ENCODE results near the gene THAP4. TPM values are rescaled to one million over a fixed set of nuclear protein-coding genes. Genes with fewer than 3 reads are reported as not detected.

THAP4 gene
- total RNA-seq, 1 donor from 2014 or later = 46.0 TPM

GRCh38 chr2:241570961-241571581, 65.9 kb downstream of the THAP4 start:
- H3K4me1 ChIP-seq (ENCODE audit: insufficient read depth, low read length) = no peaks in the 10 kb centered on the region
- no peaks in the 10 kb centered on the region for H3K27me3 ChIP-seq (ENCODE audit: insufficient read depth, low read length)
- no peak overlapping the region for H3K9ac ChIP-seq (ENCODE audit: low read length)
- H3K36me3 Mint-ChIP-seq (ENCODE audit: low read depth, unreplicated experiment) = peaks cover 20% of the 10 kb centered on the region
- H3K79me2 ChIP-seq (ENCODE audit: insufficient read depth, low read length) = peaks cover 11% of the 10 kb centered on the region
- H3K27ac ChIP-seq (ENCODE audit: low read depth, low read length) = no peak overlapping the region
- no peak overlapping the region for H3K4me3 ChIP-seq (ENCODE audit: insufficient read depth, low read depth, low read length)
- H3K4me3 Mint-ChIP-seq (ENCODE audit: unreplicated experiment) = no peak overlapping the region
- H3K36me3 ChIP-seq (ENCODE audit: insufficient read depth, low read length) = peaks cover 5% of the 10 kb centered on the region
- H3K4me2 ChIP-seq (ENCODE audit: low read length) = no peak overlapping the region
- peak overlapping the region; percentile 47 for H3K27ac Mint-ChIP-seq (ENCODE audit: unreplicated experiment)
- H2AFZ ChIP-seq (ENCODE audit: low read depth, low read length) = no peak overlapping the region
- H3K27me3 Mint-ChIP-seq (ENCODE audit: low read depth, unreplicated experiment) = no peaks in the 10 kb centered on the region
- peaks cover 67% of the 10 kb centered on the region for H4K20me1 ChIP-seq (ENCODE audit: insufficient read depth, low read length)
- no peak for TF ChIP-seq EZH2 (IDR thresholded peaks at IDR 0.05; ENCODE audit: insufficient read depth, low read length)
- H3K9me3 Mint-ChIP-seq (ENCODE audit: unreplicated experiment) = no peaks in the 10 kb centered on the region
- H3K9me3 ChIP-seq (ENCODE audit: insufficient read depth, low read depth, low read length) = no peaks in the 10 kb centered on the region
- DNase-seq (ENCODE audit: low read depth) = no peak
- no peak for FAIRE-seq
- H3K4me1 Mint-ChIP-seq (ENCODE audit: low read depth, unreplicated experiment) = peaks cover 8% of the 10 kb centered on the region

- no peaks in the 10 kb centered on the region for H3K9me3 ChIP-seq (ENCODE audit: insufficient read depth, low read depth, low read length)
- no peaks in the 10 kb centered on the region for H3K4me1 ChIP-seq (ENCODE audit: insufficient read depth, low read length)
- FAIRE-seq (no peak), DNase-seq (ENCODE audit: low read depth) (no peak)
- Mint-ChIP-seq H3K4me1 (ENCODE audit: low read depth, unreplicated experiment) (peaks cover 4% of the 10 kb centered on the region), H3K27me3 (ENCODE audit: low read depth, unreplicated experiment) (no peaks in the 10 kb centered on the region), H3K4me3 (ENCODE audit: unreplicated experiment) (no peak overlapping the region), H3K9me3 (ENCODE audit: unreplicated experiment) (no peaks in the 10 kb centered on the region), H3K27ac (ENCODE audit: unreplicated experiment) (no peak overlapping the region), H3K36me3 (ENCODE audit: low read depth, unreplicated experiment) (peaks cover 14% of the 10 kb centered on the region)
- peaks cover 61% of the 10 kb centered on the region for H4K20me1 ChIP-seq (ENCODE audit: insufficient read depth, low read length)
- no peak overlapping the region for H3K9ac ChIP-seq (ENCODE audit: low read length)
- H3K79me2 ChIP-seq (ENCODE audit: insufficient read depth, low read length) = peaks cover 17% of the 10 kb centered on the region
- H3K27me3 ChIP-seq (ENCODE audit: insufficient read depth, low read length) = no peaks in the 10 kb centered on the region
- H3K36me3 ChIP-seq (ENCODE audit: insufficient read depth, low read length) = peaks cover 3% of the 10 kb centered on the region
- TF ChIP-seq EZH2 (IDR thresholded peaks at IDR 0.05; ENCODE audit: insufficient read depth, low read length) = no peak
- no peak for TF ChIP-seq CTCF (IDR thresholded peaks at IDR 0.05; ENCODE audit: insufficient read depth, low read depth, low read length)
- H3K4me2 ChIP-seq (ENCODE audit: low read length) = no peak overlapping the region
- H3K4me3 ChIP-seq (ENCODE audit: insufficient read depth, low read depth, low read length) = no peak overlapping the region
- no peak overlapping the region for H3K27ac ChIP-seq (ENCODE audit: low read depth, low read length)
- H2AFZ ChIP-seq (ENCODE audit: low read depth, low read length) = no peak overlapping the region
Observed at GRCh38 chr2:241569831-241570281, 67.1 kb downstream of the THAP4 start.

GRCh38 chr2:241568726-241569125, 68.2 kb downstream of the THAP4 start:
- Mint-ChIP-seq H3K4me3 (ENCODE audit: unreplicated experiment) (no peak overlapping the region), H3K27ac (ENCODE audit: unreplicated experiment) (no peak overlapping the region), H3K4me1 (ENCODE audit: low read depth, unreplicated experiment) (peaks cover 4% of the 10 kb centered on the region), H3K27me3 (ENCODE audit: low read depth, unreplicated experiment) (no peaks in the 10 kb centered on the region), H3K36me3 (ENCODE audit: low read depth, unreplicated experiment) (peaks cover 14% of the 10 kb centered on the region), H3K9me3 (ENCODE audit: unreplicated experiment) (no peaks in the 10 kb centered on the region)
- no peaks in the 10 kb centered on the region for H3K4me1 ChIP-seq (ENCODE audit: insufficient read depth, low read length)
- no peaks in the 10 kb centered on the region for H3K27me3 ChIP-seq (ENCODE audit: insufficient read depth, low read length)
- H4K20me1 ChIP-seq (ENCODE audit: insufficient read depth, low read length) = peaks cover 69% of the 10 kb centered on the region
- no peak overlapping the region for H3K9ac ChIP-seq (ENCODE audit: low read length)
- no peak overlapping the region for H2AFZ ChIP-seq (ENCODE audit: low read depth, low read length)
- H3K36me3 ChIP-seq (ENCODE audit: insufficient read depth, low read length) = peaks cover 3% of the 10 kb centered on the region
- no peak for DNase-seq (ENCODE audit: low read depth)
- no peak overlapping the region for H3K27ac ChIP-seq (ENCODE audit: low read depth, low read length)
- H3K79me2 ChIP-seq (ENCODE audit: insufficient read depth, low read length) = peaks cover 27% of the 10 kb centered on the region
- H3K4me2 ChIP-seq (ENCODE audit: low read length) = no peak overlapping the region
- FAIRE-seq = no peak
- H3K9me3 ChIP-seq (ENCODE audit: insufficient read depth, low read depth, low read length) = no peaks in the 10 kb centered on the region
- H3K4me3 ChIP-seq (ENCODE audit: insufficient read depth, low read depth, low read length) = no peak overlapping the region
- TF ChIP-seq EZH2 (IDR thresholded peaks at IDR 0.05; ENCODE audit: insufficient read depth, low read length) (no peak), CTCF (IDR thresholded peaks at IDR 0.05; ENCODE audit: insufficient read depth, low read depth, low read length) (no peak)
